Measurements from ENCODE around the gene DLGAP1. TPM values are rescaled to one million over a fixed set of nuclear protein-coding genes. Genes with fewer than 3 reads are reported as not detected.

Gene DLGAP1
- total RNA-seq, 1 donor from 2014 or later, result 0.28 TPM

GRCh38 chr18:3577281-3577855 lies 877.7 kb downstream of the DLGAP1 start:
- ATAC-seq, result no peak

GRCh38 chr18:3572761-3573160 lies 882.3 kb downstream of the DLGAP1 start:
- no peak for ATAC-seq

- ATAC-seq, result no peak
These were observed 888.3 kb downstream of the DLGAP1 start for GRCh38 chr18:3566851-3567250.

- no peak for ATAC-seq
These were observed 894.4 kb downstream of the DLGAP1 start for GRCh38 chr18:3560755-3561154.

- no peak for ATAC-seq
These were observed 900.2 kb downstream of the DLGAP1 start for GRCh38 chr18:3554811-3555427.

GRCh38 chr18:3554091-3554601 lies 901.0 kb downstream of the DLGAP1 start:
- no peak for ATAC-seq

- no peak for ATAC-seq
These were observed 902.8 kb downstream of the DLGAP1 start for GRCh38 chr18:3552305-3552704.

DNA sequence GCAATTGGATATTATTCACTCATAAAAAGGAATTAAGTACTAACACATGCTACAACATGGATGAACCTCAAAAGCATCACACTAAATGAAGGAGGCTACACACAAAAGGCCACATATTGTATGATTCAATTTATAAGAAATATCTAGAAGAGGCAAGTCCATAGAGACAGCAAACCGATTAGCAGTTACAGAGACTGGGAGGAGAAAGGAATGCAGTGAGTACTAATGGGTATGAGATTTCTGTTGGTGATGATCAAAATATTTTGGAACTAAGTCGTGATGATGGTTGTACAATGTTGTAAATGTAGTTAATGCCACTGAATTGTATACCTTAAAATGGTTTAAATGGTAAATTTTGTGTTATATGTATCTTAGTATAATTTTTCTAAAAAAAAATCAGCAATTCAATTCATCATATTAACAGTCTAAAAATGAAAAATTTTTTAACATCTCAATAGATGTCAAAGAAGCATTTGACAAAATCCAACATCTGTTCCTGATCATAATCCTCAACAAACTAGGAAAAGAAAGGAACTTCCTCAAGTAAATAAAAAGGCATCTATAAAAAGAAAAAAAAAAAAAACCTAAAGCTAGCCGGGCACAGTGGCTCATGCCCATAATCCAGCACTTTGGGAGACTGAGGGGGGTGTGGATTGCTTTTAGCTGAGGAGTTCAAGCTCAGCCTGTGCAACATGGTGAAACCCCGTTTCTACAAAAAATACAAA lies 907.1 kb downstream of the DLGAP1 start:
- ATAC-seq, result no peak

GRCh38 chr18:3546106-3546505 lies 909.0 kb downstream of the DLGAP1 start:
- no peak for ATAC-seq

GRCh38 chr18:3544537-3544936 lies 910.6 kb downstream of the DLGAP1 start:
- no peak for ATAC-seq

DNA sequence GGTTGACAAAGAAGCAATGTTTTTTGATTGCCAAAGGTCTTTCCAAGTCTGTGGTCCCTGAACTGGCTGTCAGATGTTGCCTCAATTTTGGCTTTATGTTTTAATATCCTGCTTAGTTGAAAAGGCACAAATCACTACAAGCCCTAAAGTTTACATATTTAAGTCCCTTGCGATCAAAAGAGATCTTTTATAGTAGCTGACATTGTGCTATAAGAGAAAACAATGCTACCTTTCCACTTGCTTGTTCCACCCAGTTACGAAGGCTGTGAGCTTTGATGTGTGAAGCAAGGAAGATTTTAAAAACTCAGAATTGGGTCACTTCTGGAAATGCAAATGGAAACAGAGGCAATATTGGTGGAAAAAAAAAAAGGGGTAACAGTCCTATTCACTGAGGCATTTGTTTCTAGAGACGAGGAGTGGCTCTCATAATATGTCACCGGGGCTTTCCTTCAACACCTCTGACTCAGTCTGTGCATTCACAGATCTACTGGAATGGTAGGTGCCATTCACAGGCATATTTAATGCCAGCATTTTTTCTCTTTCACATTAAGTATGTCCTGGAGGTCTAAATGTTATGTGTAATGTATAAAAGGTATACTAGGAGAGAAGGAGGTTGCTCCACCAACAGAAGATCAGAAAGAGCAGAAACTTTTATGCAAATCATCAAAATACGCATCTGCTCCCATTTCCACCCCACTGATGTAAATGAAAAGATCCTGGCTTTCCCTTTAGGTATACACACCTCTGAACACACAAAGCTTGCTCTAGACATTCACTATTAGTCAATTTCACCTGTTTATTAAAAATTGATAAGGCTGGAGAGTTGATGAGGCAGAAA lies 913.3 kb downstream of the DLGAP1 start:
- ATAC-seq, result peak; percentile 86

- ATAC-seq, result peak; percentile 70
These were observed 914.1 kb downstream of the DLGAP1 start for GRCh38 chr18:3540805-3541548.

DNA sequence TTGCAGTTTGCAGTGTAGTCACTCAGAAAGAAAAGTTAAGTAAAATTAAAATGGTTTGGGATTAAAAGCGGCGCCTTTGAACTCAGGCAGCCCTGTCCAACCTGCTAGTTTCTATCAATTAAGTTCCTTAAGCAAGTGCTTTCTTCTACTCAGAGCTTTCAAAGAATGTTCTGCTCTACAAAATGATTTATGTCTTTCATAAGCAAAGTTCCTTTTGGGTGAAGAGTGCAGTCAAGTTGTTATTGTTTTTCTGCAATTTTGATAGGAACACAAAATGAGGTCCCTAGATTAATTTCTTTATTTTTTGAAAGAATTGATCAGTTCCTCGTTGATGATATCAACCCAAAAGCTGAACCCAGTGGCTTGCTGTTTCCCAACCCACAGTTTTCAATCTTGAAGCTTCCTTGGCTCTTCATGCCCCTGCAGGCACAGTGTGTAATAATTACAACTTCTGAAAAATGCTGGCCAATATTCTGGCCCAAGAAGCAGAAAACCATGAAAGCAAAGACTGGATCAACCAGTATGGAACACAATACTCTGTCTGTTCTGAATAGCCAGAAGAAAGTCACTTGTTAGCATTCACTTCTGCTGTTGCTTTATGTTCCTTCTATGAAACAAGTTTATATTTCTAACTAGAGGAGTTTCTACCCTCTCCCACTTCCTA lies 916.0 kb downstream of the DLGAP1 start:
- ATAC-seq, result peak; percentile 68

DNA sequence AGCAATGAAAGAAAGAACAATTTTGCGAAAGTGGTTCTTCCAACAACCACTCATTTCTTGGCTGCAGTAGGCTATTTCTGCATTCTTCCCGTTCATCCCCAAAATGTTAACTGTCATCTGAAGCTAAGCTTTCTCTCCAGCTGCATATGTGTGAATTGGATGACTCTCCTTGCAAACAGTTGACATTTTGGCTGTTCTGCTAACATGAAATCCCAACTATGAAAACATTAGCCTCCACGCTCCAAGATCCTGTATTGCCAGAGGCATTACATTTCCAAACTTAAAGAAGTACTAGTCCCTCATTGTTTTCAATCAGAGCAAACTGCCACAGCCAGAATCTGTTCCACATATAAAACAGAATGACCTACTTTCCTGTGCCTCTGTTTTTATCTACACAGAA lies 916.7 kb downstream of the DLGAP1 start:
- ATAC-seq, result no peak

DNA sequence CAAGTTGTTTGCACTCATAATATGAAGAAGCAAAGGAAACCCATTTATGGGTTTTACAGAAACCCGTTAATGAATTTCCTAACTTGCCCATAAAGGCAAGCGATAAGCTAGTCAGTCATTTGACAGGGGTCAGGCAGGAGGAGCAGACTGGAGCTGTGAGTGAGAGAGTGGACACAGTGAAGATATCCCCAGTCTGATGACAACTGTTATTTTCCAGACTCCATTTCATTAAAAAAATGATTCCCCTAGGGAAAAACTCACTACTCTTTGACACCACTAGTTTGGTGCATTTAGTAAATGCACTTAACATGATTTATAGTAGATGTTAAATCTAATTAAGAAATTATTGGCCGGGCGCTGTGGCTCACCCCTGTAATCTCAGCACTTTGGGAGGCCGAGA lies 924.3 kb downstream of the DLGAP1 start:
- ATAC-seq, result no peak

DNA sequence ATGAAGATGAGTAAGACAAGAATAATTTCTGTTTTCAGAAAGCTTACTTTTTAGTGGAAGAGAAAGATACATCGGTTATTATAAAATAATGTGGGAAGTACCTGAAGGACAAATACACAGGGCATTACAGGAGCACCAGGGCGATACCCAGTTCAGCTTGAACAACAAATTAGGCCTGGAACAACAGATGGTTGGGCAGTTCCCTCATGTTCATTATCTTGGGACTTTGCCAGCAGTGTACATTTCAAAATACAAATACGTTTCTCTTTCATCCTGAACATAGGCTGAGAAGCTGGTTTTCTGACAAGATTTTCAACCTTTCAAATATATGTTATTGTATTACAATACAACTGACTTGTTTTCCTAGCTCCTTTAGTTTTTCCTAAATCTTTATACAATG lies 925.5 kb downstream of the DLGAP1 start:
- no peak for ATAC-seq

DNA sequence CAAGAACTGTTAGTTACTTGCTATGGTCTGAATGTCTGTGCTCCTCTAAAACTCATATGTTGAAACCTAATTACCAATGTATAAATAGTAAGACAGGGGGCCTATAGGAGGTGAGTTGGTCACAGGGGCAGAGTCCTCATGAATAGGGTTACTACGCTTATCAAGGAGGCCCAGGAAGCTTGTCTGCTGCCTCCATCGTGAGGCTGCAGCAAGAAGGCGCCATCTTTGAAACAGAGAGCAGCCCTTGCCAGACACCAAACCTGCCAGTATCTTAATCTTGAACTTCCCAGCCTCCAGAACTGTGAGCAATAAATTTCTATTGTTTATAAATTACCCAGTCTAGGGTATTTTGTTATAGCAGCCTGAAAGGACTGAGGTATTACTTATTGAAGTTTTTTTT lies 926.0 kb downstream of the DLGAP1 start:
- no peak for ATAC-seq

GRCh38 chr18:3528231-3528630 lies 926.9 kb downstream of the DLGAP1 start:
- no peak for ATAC-seq

DNA sequence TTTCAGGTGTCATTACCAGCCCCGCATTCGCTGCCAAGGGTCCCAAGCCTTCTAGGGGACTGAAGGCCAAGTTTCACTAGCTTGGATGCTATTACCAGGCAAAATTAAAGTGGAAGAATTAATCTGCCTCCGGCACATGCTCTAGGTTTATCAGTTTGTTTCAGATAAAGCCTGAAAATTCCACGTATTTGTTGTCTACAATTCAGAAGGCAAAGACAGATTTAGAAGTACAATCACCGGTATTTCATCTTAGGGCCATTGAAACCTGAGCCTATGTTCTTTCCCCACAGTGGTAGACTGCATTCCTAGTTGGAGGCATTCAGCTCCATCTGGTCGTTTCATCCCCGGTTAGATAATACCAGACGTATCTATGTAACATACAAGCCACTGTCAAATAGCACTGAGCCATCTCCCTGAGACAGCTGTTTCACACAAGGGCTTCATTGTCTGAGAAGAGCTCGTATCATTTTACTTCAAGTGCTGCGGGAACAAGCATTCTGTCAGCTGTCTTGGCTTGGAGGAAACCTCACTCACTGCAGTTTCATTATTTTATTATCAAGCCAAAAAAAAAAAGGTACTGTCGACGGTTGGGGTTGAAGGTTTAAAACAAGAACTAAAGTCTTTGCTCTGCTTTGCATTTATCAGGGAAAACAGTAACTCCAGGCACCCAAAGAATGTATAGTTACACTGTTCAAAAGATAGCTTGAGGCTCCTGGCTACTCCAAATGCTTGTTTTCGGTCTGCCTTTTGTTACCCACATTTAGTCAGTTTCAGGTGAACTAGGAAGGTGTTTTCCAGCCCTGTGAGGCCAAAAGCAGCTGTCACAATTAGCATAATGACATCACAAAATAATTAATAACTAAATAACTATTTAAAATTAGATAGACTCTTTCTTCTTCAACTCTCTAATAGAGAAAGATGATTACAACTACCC lies 928.4 kb downstream of the DLGAP1 start:
- no peak for ATAC-seq

- peak; percentile 10 for ATAC-seq
These were observed 929.2 kb downstream of the DLGAP1 start for GRCh38 chr18:3525870-3526420.
